AG09319 (cell line): ENCODE results near the gene ITPRIP.

ENCODE experiments used
- DNase-seq: peaks from one replicate; pipeline ENCODE4 v3.0.0-alpha.2; 2010; ENCODE audit warnings: low read depth; ENCODE audit errors: extremely low read depth
- CTCF ChIP-seq: IDR thresholded peaks from 2 replicates; pipeline ENCODE4 v1.5.1; 2011; ENCODE audit warnings: low read depth, mild to moderate bottlenecking, inconsistent platforms, low read length, moderate library complexity

ITPRIP gene

GRCh38 chr10:104328896-104329710 is 9.2 kb downstream of the ITPRIP start:
- DNase-seq = no peak

GRCh38 chr10:104328646-104328895 is 9.7 kb downstream of the ITPRIP start:
- TF ChIP-seq CTCF = no peak
- no peak for DNase-seq

More at GRCh38 chr10:104328896-104329710, 9.2 kb downstream of the ITPRIP start:
- no peak for TF ChIP-seq CTCF

- peak; percentile 6 for TF ChIP-seq CTCF
- no peak for DNase-seq
These were observed 10.3 kb downstream of the ITPRIP start for GRCh38 chr10:104327745-104328645.

GRCh38 chr10:104326991-104327610 is 11.2 kb downstream of the ITPRIP start:
- no peak for DNase-seq
- TF ChIP-seq CTCF = no peak

DNA sequence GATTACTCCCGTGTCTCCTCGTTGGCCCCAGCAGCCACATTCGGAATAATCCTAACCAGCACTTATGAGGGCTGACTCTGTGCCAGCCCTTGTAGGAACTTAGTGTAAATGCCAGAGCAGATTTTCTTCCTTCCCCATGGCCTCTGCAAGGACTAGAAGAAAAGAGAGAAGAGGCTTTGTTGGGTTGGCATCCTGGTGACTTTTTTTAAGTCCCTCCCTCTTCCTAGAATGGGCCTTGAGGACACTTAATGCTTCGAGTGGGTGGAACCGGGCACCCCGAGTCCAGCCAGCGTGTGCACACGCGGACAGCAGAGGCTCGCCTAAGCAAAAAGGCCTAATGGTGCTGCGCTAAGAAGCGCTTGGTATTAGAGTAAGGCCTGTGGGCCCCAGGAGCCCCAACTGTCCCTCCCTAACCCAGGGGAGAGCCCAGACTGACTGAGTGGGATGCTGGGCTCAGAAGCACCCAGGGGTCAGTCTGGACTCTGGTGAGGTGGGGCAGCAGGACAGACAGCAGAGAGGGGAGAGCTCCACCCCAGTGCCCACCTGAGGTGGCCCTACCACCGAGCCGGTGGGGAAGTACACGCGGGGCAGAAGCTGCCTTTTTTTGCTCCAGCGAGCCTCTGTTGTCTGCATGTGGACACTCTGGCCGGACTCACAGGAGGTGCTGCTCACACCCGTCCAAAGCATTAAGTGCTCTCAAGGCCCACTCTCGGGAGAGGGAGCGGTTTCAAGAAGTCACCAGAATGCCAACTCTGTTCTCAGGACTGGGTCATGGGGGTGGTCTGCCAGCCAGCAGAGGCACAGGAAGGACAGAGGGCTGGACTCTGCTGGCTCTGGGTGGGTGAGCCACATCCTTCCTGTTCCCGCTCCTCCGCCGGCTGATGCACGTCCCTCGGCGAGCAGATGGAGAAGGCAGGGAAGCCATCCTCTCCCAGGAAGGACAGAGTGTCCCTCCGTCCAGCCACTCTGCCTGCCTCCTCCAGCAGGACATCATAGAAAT is 12.5 kb downstream of the ITPRIP start:
- no peak for DNase-seq
- TF ChIP-seq CTCF = no peak

- DNase-seq = no peak
- TF ChIP-seq CTCF = no peak
These were observed 13.3 kb downstream of the ITPRIP start for GRCh38 chr10:104324931-104325330.
